GM18498 (cell line): ENCODE data around the gene UBA3.

ENCODE experiments used
- ATAC-seq: cut with Tn5 transposase; IDR thresholded peaks from one replicate; pipeline ENCODE4 v1.9.1; 2021; ENCODE audit warnings: mild to moderate bottlenecking, moderate library complexity; ENCODE audit not compliant: unreplicated experiment

Gene UBA3

DNA sequence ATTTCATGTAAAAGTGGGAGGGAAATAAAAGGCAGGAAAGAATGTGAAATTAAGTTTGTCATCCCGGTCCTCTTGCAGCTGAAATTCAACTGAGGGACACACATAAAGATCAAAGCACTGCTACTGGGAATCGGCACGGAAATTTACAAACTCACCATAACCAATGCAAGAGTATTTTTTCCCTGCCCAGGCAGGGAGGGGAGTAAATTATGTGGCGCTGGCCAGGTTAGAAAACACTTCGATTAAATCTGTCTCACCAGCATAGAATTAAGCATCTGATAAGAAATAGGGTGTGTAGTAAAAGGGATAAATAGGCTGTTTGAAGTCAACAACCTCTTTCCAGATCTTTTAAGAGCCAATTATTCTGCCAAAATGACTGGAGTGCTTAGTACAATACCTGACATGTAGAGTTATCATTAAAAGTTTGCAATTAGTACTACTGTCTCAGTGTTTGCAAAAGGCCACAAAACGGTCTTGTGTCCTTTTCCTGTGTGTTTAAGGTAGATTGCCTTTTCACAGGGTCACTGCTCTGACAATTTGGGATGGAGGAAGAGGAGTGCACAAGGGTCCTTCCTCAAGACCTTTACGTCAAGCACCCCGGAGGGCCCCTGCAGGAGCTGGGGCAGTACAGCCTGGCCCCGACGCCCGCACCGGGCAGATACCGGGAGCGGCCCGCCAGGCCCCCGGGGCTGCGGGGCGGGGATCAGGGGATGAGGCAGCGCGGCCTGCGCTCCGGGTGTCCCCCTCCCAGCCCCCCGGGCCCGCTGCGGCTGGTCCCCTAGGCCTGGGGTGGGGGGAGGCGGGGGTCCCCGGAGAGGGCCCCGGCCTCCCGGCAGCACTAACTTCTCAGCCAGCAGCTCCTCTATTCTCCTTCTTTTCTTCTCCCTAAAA lies 651 bp downstream of the UBA3 start:
- peak; percentile 23 for ATAC-seq

GRCh38 chr3:69072928-69073327 lies 7.2 kb downstream of the UBA3 start:
- no peak for ATAC-seq

DNA sequence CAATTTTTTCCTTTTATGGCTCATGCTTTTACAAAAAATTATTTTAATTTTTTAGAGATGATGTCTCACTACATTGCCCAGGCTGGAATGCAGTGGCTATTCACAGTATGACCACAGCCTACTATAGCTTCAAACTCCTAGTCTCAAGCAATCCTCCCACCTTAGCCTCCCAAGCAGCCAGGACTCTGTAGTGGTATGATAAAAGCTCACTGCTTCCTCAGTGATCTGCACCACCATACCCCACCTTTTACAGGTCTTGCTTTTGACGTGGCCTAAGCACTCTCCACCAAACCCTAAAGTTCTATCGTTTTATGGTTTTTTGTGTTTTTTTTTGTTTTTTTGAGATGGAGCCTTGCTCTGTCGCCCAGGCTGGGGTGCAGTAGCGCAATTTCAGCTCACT lies 14.0 kb downstream of the UBA3 start:
- ATAC-seq, result no peak

- ATAC-seq, result no peak
Observed at GRCh38 chr3:69065318-69065964, 14.7 kb downstream of the UBA3 start.

DNA sequence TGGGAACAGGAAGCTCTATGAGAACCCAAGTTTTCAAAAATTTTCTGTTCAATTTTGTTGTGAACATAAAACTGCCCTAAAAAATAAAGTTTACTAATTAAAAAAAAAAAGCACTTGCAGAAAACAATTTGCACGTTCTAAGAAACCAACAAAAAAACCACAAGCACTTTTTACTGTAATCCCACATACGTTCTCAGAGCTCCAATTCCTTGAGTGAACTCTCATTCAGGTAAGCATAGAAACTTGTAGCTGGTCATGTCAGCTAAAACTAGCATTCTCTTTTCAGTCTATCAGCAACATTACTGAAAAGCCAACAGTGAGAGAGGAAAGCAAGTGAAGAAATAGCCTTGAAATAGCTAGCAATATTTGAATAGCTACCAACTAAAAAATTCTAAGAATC lies 16.5 kb downstream of the UBA3 start:
- no peak for ATAC-seq

DNA sequence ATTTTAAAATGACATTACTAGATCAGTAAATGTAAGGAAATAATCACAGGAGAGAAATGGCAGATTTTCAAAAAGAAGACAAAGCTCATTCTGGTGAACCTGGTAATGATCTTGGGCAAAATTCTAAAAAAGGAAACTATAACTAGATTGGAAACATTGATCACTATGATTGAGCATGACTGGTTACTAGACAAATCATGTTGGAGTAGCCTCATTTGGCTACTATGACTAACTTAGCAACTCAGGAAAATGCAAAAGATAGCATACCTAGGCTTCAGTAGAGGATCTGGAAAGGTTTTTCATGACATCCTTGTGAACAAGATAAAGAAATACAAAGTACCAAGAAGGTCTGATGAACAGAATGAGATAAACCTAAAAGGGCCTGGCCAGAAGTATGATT lies 20.5 kb downstream of the UBA3 start:
- ATAC-seq, result no peak

GRCh38 chr3:69058947-69059224 lies 21.3 kb downstream of the UBA3 start:
- ATAC-seq, result no peak

DNA sequence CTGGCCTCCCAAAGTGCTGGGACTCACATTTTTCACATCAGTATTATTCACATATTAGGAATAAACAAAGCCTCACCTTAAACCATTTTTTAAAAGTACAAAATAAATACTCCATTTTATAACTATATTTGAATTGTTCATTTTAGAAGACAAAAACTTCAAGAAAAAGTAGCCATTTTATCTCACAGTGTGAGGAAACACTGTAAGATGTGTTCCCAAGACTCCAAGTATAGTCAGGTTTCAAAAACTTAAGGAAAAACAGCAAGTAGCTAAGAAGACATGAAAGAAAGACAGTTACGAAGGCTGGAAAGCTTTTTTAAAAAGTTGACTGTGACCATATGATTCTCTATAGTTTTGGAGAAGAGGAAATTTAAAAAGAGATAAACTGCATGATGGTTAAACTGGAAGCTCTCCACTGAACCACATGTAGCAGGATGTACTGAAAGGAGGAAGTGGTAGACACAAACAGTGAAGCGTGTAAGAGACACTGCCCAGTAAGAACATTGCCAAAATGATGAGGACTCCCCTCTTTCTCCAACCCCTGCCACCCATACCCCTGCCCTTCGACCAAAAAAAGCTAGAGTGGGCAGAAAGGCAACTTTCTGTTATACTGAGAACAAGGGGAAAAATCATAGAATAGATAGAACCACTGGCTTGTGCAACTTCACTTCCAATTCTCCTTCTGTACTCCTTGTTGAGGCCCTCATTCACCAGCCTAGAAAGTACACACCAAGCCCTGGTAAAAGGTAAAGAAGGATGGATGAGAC lies 21.8 kb downstream of the UBA3 start:
- ATAC-seq, result peak; percentile 99

DNA sequence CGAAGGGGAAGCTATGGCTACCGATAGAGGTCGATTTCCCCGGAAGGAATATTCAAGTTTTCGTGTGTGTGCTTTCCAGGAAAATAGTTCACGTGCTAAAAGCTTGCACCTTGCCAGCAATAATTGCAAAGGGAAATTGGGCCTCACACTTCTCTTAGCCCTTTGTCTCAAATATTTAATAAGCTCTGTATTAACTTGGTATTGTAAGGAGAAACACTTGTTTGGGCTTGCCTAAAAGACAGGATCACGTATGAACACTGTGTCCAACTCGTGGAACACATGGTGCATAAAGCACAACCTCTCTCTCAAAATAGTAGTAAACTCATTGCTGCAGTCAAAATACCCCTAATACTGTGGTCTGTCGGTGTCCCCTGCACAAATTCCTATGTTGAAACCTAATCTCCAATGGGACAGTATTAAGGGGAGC lies 27.7 kb downstream of the UBA3 start:
- peak; percentile 3 for ATAC-seq

DNA sequence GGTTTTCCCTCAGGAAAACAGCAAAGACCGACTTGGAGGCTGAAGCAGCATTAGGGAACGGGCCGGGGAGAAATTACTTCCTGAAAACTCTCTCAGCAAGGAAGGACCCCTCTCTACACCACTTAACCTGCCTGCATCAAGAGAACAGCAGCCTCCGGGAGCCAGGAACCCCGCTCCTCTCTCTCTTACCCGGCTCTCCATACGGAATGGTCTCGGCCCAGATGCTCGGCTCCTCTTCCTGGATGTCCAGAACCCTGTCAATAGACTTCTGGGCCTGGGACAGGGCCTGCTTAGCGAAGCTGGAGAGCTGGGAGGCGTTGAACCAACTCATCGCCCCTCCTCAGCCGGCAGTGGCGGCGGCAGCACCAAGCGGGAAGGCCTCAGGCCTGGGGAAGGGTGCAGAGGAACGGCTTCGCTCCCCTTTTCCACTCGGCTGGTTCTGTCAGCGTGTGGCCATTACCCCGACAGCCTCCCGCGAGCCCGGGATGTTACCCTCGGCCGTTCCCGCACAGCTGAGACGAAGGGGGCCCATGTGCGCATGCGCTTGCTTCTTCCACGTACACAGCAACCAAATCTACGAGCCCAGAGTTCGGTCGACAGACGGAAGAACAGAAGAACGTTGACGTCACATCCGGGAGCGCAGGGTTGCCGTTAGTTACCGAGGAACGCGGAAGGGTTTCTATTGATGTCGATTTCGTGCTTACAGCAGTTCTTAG lies 28.3 kb downstream of the UBA3 start, which contains the start of gene TMF1:
Gene TMF1 (minus strand): TSS at position 578 of the 716 bp plus-strand sequence. CDS start 247 bp downstream, at position 331.
- peak; percentile 96 for ATAC-seq

DNA sequence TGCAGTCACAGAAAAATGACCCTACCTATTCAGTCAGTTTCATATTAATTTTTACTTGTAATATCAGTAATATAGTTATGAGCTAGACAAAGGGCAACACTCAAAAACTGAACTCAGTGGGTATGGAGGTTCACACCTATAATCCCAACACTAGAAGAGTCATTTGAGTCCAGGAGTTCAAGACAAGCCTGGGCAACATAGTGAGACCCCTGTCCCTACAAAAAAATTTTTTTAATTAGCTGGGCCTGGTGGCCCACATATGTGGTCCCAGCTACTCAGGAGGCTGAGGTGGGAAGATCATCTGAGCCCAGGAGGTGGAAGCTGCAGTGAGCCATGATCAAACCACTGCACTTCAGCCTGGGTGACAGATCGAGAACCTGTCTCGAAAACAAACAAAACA lies 31.2 kb downstream of the UBA3 start:
- no peak for ATAC-seq

- ATAC-seq, result no peak
Observed at GRCh38 chr3:69044608-69045007, 35.6 kb downstream of the UBA3 start.

GRCh38 chr3:69033470-69033869 lies 46.7 kb downstream of the UBA3 start:
- no peak for ATAC-seq

DNA sequence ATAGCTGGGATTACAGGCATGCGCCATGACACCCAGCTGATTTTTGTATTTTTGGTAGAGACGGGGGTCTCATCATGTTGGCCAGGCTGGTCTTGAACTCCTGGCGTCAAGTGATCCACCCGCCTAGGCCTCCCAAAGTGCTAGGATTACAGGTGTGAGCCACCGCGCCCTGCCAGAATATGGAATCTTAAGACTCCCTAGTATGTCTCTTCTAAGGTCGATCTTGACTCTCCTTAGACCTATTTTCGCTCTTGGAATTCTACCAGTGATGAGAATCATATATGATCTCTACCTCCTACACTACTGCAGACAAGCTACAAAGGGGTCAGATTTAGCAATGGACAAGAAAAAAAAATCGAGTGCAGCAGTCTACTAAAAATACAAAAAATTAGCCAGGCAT lies 47.4 kb downstream of the UBA3 start:
- ATAC-seq, result no peak

DNA sequence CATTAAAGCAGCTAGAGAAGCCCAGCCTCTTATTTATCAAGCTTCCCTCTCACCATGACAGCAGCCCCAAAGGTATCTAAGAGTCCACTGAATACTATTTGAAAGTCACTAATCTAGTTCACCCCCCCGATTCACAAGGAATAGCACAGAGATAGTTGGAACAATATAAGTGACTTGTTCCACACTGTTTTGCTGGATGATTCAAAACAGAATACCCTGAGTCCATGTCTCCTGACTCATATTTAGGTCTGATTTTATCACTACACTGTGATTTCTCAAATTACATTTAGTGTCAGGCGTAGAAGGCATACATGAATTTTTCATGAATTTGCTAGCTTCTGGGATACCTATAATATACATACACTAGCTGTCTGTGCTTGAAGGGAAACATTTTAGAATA lies 48.0 kb downstream of the UBA3 start:
- ATAC-seq, result no peak

GRCh38 chr3:69031635-69032034 lies 48.5 kb downstream of the UBA3 start:
- ATAC-seq, result no peak

GRCh38 chr3:69020857-69021256 lies 59.3 kb downstream of the UBA3 start:
- no peak for ATAC-seq

- no peak for ATAC-seq
Observed at GRCh38 chr3:69020424-69020823, 59.7 kb downstream of the UBA3 start.

GRCh38 chr3:69016901-69017300 lies 63.3 kb downstream of the UBA3 start:
- no peak for ATAC-seq

DNA sequence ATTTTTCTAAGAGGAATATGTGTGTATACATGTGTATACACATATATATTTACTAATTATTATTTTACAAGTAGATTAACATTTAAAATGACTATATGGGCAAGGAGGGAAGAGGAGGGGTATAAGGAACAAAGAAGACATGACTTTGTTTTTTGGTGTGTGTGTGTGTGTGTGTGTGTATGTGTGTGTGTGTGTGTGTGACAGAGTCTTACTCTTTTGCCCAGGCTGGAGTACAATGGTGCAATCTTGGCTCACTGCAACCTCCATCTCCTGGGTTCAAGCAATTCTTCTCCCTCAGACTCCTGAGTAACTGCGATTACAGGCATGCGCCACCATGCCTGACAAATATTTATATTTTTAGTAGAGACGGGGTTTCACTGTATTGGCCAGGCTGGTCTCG lies 64.1 kb downstream of the UBA3 start:
- no peak for ATAC-seq

DNA sequence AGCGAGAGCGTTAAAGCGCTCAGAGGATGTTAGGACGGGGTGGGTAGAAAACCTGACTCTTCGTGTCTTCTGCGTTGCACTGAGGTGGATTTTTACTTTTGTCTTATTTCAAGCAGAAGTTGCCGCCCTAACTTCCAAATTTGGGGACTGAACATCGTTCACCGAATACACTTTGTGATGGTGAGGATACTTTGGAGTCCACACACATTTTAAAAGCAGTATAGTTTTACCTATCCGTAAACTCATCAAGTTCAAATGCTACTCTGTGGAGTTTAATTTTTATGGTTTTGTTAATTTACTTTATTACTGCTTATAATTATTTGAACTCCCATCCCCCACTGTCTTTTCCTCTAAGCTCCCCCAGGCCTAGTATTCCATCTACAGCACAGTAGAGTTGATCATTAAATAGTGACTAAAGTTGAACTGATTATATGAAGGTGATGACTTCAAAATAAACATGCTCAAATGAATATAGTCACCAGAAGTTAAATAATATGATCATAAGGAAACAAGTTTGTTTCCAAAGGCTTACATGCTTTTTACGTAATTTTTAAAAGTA lies 66.1 kb downstream of the UBA3 start:
- no peak for ATAC-seq
